GM08714 (cell line): ENCODE measurements around the gene CFP.

Experiments
- H3K4me3 ChIP-seq: fragments of 200-500 bp; sonication (Bioruptor generic); 2 replicates; pipeline ENCODE4 v1.5.1; 2014; ENCODE audit warnings: mild to moderate bottlenecking, low read length, inconsistent platforms
- ZNF274 ChIP-seq: IDR thresholded peaks from 2 replicates; pipeline ENCODE4 v1.6.1; 2012; ENCODE audit warnings: mild to moderate bottlenecking, low read depth, low read length

CFP gene

DNA sequence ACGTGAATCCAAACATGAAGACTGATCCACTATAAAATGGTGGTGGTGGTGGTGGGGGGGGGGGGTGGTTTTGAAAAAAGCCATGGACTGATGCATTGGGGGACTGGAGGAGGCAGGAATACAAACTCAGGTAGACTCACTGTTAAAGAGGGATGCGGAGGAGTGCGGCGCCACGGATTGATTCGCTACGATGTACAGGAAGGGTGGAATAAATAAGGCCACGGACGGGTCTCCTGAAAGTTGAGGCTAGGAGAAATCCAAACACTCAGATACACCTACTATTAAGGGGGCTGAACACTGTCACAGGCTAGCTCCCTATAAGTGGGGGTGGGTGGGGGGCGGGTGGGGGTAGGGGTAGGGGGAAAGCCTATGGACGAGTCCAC lies 20.0 kb upstream of the CFP start:
- no peak for TF ChIP-seq ZNF274
- peak overlapping the region; percentile 80 for H3K4me3 ChIP-seq

- H3K4me3 ChIP-seq: peak overlapping the region; percentile 80
- TF ChIP-seq ZNF274: no peak
Observed at GRCh38 chrX:47649271-47649670, 19.5 kb upstream of the CFP start.

GRCh38 chrX:47648376-47648775 lies 18.6 kb upstream of the CFP start:
- TF ChIP-seq ZNF274: no peak
- peak overlapping the region; percentile 80; the same call in 1 of the 2 replicates for H3K4me3 ChIP-seq

- TF ChIP-seq ZNF274: no peak
- H3K4me3 ChIP-seq: no peak overlapping the region
Observed at GRCh38 chrX:47646636-47647035, 16.9 kb upstream of the CFP start.

- H3K4me3 ChIP-seq: no peak overlapping the region
- TF ChIP-seq ZNF274: no peak
Observed at GRCh38 chrX:47645530-47645929, 15.8 kb upstream of the CFP start.

DNA sequence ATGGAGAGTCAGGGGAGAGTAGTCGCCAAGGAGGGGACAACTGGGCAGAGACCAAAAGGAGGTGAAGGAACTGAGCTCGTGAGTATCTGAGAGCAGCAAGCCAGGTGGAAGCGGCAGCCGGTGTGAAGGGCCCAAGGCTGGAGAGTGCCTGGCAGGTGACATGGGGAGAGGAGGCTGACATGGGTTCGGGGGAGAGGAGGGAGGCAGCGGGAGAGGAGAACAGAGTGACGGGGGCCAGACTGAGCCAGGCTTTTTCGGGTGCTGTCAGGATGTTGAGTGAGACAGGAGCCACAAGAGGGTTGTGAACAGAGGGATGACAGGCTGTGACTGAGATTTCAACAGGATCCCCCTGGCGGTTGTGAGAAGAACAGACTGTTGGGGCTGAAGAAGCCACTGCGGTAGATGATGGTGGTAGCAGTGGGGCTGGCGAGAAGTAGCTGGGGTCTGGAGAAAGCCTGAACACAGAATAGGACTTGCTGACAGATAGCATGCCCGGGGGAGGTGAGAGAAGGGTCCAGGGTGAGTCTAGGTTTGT lies 14.9 kb upstream of the CFP start:
- H3K4me3 ChIP-seq: no peak overlapping the region
- TF ChIP-seq ZNF274: no peak

DNA sequence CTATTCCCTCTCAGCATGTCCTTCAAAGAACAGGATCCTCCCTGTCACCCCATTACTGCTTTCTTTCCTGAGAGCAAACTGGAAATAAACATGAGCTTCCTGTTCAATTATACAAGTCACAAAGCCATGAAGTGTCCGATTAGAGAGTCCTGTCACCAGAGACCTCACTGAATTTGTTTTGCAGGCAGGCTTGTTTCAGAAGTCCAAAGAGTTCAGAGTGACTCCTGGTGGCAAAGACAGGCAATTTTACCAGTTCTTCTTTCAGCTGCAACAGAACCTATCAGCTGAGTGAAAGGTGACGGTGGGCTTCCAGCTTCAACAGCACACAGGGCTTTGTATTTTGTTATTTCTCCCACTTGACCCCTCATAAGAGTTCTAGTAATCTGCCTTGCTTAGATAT lies 14.2 kb upstream of the CFP start:
- no peak for TF ChIP-seq ZNF274
- H3K4me3 ChIP-seq: no peak overlapping the region

- no peak for TF ChIP-seq ZNF274
- no peak overlapping the region for H3K4me3 ChIP-seq
Observed at GRCh38 chrX:47638816-47639215, 9.1 kb upstream of the CFP start.

- no peak for TF ChIP-seq ZNF274
- peak overlapping the region; percentile 4; the same call in 1 of the 2 replicates for H3K4me3 ChIP-seq
Observed at GRCh38 chrX:47637546-47638195, 7.9 kb upstream of the CFP start.

DNA sequence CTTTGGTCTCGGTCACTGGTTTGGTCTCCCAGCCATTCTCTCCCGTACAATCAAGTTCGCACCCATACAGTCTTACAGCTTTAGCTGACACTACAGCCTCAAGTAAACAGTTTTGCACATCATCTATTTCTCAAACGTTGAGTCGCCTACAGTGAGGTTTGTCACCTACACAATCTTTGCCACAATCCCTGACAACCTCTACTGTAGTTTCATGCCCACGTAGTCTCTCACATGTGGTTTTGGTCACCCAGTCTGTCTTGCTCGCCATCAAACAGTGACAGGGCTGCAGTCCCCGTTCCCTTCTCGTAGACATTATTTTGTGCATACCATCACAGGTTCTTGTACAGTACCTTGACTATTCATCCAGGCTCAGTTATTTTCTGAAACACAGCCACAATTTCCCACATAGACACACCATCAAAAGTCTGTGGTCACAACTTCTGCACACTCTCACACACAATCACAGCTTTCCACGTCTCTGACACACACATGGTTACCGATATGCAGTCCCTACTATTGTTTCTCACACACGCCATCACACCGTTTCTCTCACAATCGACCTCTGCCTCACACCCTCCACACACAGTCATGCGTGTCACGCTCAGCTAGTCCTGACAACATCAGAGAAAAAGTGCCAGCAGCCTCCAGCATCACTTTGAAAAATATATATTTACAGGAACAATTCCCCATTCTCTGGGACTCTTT lies 5.3 kb upstream of the CFP start:
- no peak overlapping the region for H3K4me3 ChIP-seq
- no peak for TF ChIP-seq ZNF274

- H3K4me3 ChIP-seq: no peak overlapping the region
- no peak for TF ChIP-seq ZNF274
Observed at GRCh38 chrX:47633689-47634590, 4.2 kb upstream of the CFP start.

GRCh38 chrX:47632666-47633065 lies 2.9 kb upstream of the CFP start:
- H3K4me3 ChIP-seq: no peak overlapping the region
- TF ChIP-seq ZNF274: no peak

- H3K4me3 ChIP-seq: no peak overlapping the region
- TF ChIP-seq ZNF274: no peak
Observed at GRCh38 chrX:47631676-47632075, 1.9 kb upstream of the CFP start.

GRCh38 chrX:47628982-47629381 lies 748 bp downstream of the CFP start:
- TF ChIP-seq ZNF274: no peak
- H3K4me3 ChIP-seq: no peak overlapping the region
